ENCODE data around the gene DOK7.

DNA sequence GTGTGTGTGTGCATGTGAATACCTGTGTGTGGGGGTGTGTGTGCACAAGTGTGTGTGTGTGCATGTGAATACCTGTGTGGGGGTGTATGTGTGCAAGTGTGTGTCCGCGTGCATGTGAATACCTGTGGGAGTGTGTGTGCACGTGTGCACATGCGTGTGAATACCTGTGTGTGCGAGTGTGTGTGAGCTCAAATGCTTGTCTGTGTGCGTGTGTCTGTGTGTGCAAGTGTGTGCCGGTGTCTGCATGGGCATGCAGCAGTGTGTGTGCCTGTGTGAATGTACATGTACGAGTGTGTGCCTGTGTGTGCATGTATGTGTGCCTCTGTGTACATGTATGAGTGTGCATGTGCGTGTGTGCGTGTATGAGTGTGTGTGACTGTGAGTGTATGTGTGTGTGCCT, 5.0 kb downstream of the DOK7 start:
- TF ChIP-seq, protein P1, sequence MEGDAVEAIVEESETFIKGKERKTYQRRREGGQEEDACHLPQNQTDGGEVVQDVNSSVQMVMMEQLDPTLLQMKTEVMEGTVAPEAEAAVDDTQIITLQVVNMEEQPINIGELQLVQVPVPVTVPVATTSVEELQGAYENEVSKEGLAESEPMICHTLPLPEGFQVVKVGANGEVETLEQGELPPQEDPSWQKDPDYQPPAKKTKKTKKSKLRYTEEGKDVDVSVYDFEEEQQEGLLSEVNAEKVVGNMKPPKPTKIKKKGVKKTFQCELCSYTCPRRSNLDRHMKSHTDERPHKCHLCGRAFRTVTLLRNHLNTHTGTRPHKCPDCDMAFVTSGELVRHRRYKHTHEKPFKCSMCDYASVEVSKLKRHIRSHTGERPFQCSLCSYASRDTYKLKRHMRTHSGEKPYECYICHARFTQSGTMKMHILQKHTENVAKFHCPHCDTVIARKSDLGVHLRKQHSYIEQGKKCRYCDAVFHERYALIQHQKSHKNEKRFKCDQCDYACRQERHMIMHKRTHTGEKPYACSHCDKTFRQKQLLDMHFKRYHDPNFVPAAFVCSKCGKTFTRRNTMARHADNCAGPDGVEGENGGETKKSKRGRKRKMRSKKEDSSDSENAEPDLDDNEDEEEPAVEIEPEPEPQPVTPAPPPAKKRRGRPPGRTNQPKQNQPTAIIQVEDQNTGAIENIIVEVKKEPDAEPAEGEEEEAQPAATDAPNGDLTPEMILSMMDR (conservative IDR thresholded peaks at IDR 0.05 in 1 of 2, IDR thresholded peaks at IDR 0.05 in 1 of 2; ENCODE audit: low read depth in 1 of 2, low read length in 2 of 2) = no peak
- TF ChIP-seq EZH2 (IDR thresholded peaks at IDR 0.05; ENCODE audit: low read length, missing control alignments) = no peak

Data from fibroblast of lung (primary cell).